Left ventricle myocardium inferior (tissue), 1 donor: ENCODE results near the gene HAPLN2. TPM values are rescaled to one million over a fixed set of nuclear protein-coding genes. Genes with fewer than 3 reads are reported as not detected.

Source experiments
- DNase-seq: peaks from one replicate; pipeline ENCODE4 v3.0.0-alpha.2; 2020
- H3K27ac ChIP-seq: fragments of 200-600 bp; replicated peaks from 2 replicates; pipeline ENCODE4 v1.8.0; 2021
- H3K27me3 ChIP-seq: fragments of 200-600 bp; 2 replicates; pipeline ENCODE4 v1.8.0; 2021; ENCODE audit warnings: low read depth
- H3K36me3 ChIP-seq: fragments of 200-600 bp; 2 replicates; pipeline ENCODE4 v1.8.0; 2021
- H3K4me1 ChIP-seq: fragments of 200-600 bp; 2 replicates; pipeline ENCODE4 v1.8.0; 2021
- H3K4me3 ChIP-seq: fragments of 200-600 bp; 2 replicates; pipeline ENCODE4 v1.8.0; 2021; ENCODE audit warnings: mild to moderate bottlenecking, moderate library complexity
- H3K9me3 ChIP-seq: fragments of 200-600 bp; replicated peaks from 2 replicates; pipeline ENCODE4 v1.8.0; 2021
- CTCF ChIP-seq: fragments of 200-600 bp; IDR thresholded peaks from 2 replicates; pipeline ENCODE4 v1.8.0; 2021; ENCODE audit warnings: antibody characterized with exemption, mild to moderate bottlenecking, borderline replicate concordance
- intact Hi-C: fragments of 100-400 bp; cut with micrococcal nuclease; formaldehyde crosslinking; loops from one replicate; pipeline ENCODE4 v1.11.0; 2022
- total RNA-seq: library from RNA; stranded (reverse); fragmentation: NEBNext Ultra II Directional; extraction: Animal tissue kit (Norgen Biotek cat#: 25700); gene quantifications from one replicate; pipeline ENCODE4 v1.2.1, GENCODE V29; 2021
- donor health status: DM: no; HTN: yes; CAD: no; lungs with severe emphysema.

The HAPLN2 gene
- total RNA-seq, 1 donor from 2014 or later: 1.2 TPM

DNA sequence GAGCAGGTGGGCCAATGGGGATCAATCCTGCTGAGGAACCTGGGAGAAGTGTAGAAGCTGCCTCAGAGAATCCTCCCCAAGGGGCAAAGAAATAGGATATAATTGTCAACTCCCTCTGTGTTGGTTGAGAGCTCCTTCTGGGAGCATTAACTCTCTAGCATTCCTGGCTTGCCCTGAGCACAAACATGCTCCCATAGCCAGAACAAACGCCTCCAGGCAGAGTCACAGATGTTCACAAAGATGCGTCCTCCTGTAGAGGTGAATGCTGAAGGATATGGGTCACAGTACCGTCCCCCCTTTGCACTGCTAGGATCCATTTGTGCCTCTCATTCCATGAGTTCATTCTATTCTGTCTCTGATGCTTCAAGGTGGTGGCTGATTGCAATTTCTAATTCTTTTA is 13.1 kb downstream of the HAPLN2 start:
- intact Hi-C loops: no loop called here
- no peak overlapping the region for H3K27ac ChIP-seq
- no peaks in the 10 kb centered on the region for H3K36me3 ChIP-seq
- H3K9me3 ChIP-seq: no peaks in the 10 kb centered on the region
- H3K27me3 ChIP-seq: peaks cover 93% of the 10 kb centered on the region
- H3K4me1 ChIP-seq: no peaks in the 10 kb centered on the region
- no peak for DNase-seq
- no peak overlapping the region for H3K4me3 ChIP-seq
- no peak for TF ChIP-seq CTCF

DNA sequence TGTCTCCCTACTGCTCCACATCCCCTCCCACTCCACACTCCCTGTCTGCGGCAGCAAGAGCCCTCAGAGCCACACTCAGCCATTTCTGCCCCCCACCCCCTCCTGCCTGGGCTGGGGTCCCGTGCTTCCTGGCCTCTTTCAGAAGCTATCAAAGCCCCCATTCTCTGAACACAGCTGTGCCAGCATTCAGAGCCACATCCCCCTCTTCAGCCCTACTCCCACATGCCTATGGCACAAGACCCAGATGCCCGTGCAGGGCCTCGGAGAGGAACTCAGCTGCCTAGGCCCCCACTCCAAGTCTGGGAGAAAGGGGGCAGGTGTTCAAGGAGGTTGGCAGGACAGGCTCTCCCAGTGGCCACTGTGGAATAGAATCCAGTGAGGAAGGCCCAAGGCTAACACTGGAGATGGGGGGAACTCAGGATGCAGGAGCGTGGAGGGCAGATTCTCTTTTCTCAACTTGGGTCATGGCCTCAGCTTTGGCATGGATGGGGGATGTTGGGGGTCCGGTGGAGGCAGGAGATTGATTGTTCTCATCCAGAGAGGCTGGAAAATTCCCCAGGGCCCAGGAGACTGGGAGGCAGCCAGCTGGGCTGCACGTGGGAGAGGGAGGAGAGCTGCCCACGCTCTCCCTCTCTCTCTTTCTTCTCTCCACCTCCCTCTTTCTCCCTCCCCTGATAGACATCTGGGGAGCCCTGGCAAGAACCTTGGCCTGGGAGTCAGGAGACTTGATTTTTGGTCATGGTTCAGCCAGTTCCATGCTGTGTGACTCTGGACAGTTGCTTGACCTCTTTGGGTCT is 19.2 kb downstream of the HAPLN2 start:
- Histone ChIP-seq H3K36me3 (no peaks in the 10 kb centered on the region), H3K4me1 (peaks cover 28% of the 10 kb centered on the region), H3K27me3 (peaks cover 94% of the 10 kb centered on the region), H3K9me3 (no peaks in the 10 kb centered on the region), H3K4me3 (no peak overlapping the region), H3K27ac (no peak overlapping the region)
- TF ChIP-seq CTCF: no peak
- intact Hi-C loops: no loop called here
- DNase-seq: no peak

DNA sequence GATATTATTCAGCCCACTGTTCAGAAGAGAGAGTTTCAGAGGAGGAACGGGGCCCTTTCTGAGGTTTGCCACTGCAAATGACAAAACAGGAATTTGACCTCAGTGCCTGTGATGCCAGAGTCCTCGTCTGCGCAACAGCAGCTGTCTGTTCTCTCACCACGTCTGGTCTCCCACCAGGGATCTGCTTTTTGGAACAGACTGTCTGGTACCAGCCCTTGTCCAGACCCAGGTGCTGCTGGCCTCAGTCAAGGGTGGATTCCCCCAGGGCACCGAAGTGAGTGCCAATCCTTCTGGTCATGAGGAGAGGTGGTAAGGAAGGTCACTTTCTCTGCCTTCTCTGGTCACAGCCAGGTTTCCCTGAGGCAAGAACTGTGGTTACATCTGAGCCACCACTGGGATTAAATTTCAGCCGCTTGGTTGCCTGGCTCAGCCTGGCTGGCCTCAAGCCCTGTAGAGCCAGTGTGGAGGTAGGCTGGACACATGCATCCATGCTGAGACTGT is 20.4 kb downstream of the HAPLN2 start:
- intact Hi-C loops: no loop called here
- Histone ChIP-seq H3K4me1 (peaks cover 28% of the 10 kb centered on the region), H3K27ac (no peak overlapping the region), H3K27me3 (peaks cover 94% of the 10 kb centered on the region), H3K9me3 (no peaks in the 10 kb centered on the region), H3K4me3 (no peak overlapping the region), H3K36me3 (no peaks in the 10 kb centered on the region)
- DNase-seq: no peak
- TF ChIP-seq CTCF: no peak

GRCh38 chr1:156640842-156641706 is 21.9 kb downstream of the HAPLN2 start:
- Histone ChIP-seq H3K9me3 (no peaks in the 10 kb centered on the region), H3K36me3 (no peaks in the 10 kb centered on the region), H3K4me1 (peaks cover 28% of the 10 kb centered on the region), H3K27ac (no peak overlapping the region), H3K27me3 (peaks cover 98% of the 10 kb centered on the region), H3K4me3 (peak overlapping the region; percentile 59)
- no peak for DNase-seq
- no peak for TF ChIP-seq CTCF
- intact Hi-C loops: no loop called here

GRCh38 chr1:156641761-156642264 is 22.6 kb downstream of the HAPLN2 start, which contains the start of gene BCAN:
Gene BCAN, plus strand, starts transcription at chr1:156642117. Its CDS starts 3,938 bp downstream, at chr1:156646055.
- H3K4me3 ChIP-seq: peak within 1 kb of the TSS; percentile 59
- H3K9me3 ChIP-seq: no peaks in the 10 kb centered on the region
- H3K27ac ChIP-seq: no peak within 1 kb of the TSS
- peaks cover 28% of the 10 kb centered on the region for H3K4me1 ChIP-seq
- no peak for TF ChIP-seq CTCF
- DNase-seq: peak; percentile 43
- H3K36me3 ChIP-seq: no peaks in the 10 kb centered on the region
- intact Hi-C loops: no loop called here
- H3K27me3 ChIP-seq: peaks cover 100% of the 10 kb centered on the region
